Endodermal cell (in vitro differentiated cells): ENCODE data around the gene TIMM21. TPM values are rescaled to one million over a fixed set of nuclear protein-coding genes. Genes with fewer than 3 reads are reported as not detected.

Experiments
- DNase-seq: peaks from one replicate; pipeline ENCODE4 v3.0.0-alpha.2; 2017
- H3K27ac ChIP-seq: 2 replicates; pipeline ENCODE4 v1.5.1; 2013; ENCODE audit warnings: mild to moderate bottlenecking, low read depth, low read length, moderate library complexity
- H3K27me3 ChIP-seq: 2 replicates; pipeline ENCODE4 v1.6.1; 2013; ENCODE audit warnings: mild to moderate bottlenecking, low read length, moderate library complexity; ENCODE audit not compliant: insufficient read depth, control insufficient read depth, poor library complexity, severe bottlenecking
- H3K36me3 ChIP-seq: 2 replicates; pipeline ENCODE4 v1.7.0; 2013; ENCODE audit warnings: mild to moderate bottlenecking, low read length, moderate library complexity; ENCODE audit not compliant: control insufficient read depth, insufficient read depth
- H3K4me1 ChIP-seq: one replicate; pipeline ENCODE4 v1.7.0; 2013; ENCODE audit warnings: low read length; ENCODE audit not compliant: control insufficient read depth, insufficient read depth
- H3K4me3 ChIP-seq: 2 replicates; pipeline ENCODE4 v1.5.1; 2013; ENCODE audit warnings: mild to moderate bottlenecking, low read length, moderate library complexity
- H3K9ac ChIP-seq: 2 replicates; pipeline ENCODE4 v1.6.1; 2013; ENCODE audit warnings: mild to moderate bottlenecking, low read length, moderate library complexity; ENCODE audit not compliant: poor library complexity, severe bottlenecking; ENCODE audit errors: extremely low read depth
- H3K9me3 ChIP-seq: 2 replicates; pipeline ENCODE4 v1.6.1; 2013; ENCODE audit warnings: mild to moderate bottlenecking, low read length, moderate library complexity; ENCODE audit not compliant: control insufficient read depth
- H3K27ac Mint-ChIP-seq: 2 replicates; pipeline ENCODE4 v1.8.0; 2020; ENCODE audit warnings: mixed read lengths
- H3K27me3 Mint-ChIP-seq: 2 replicates; pipeline ENCODE4 v1.8.0; 2021; ENCODE audit warnings: mild to moderate bottlenecking, mixed read lengths; ENCODE audit not compliant: insufficient read depth
- H3K36me3 Mint-ChIP-seq: 2 replicates; pipeline ENCODE4 v1.8.0; 2020; ENCODE audit warnings: low read depth, mixed read lengths
- H3K4me1 Mint-ChIP-seq: 2 replicates; pipeline ENCODE4 v1.8.0; 2020; ENCODE audit warnings: mixed read lengths
- H3K4me3 Mint-ChIP-seq: 2 replicates; pipeline ENCODE4 v1.8.0; 2020; ENCODE audit warnings: mild to moderate bottlenecking, moderate library complexity, mixed read lengths
- H3K9me3 Mint-ChIP-seq: 2 replicates; pipeline ENCODE4 v1.8.0; 2020; ENCODE audit warnings: mild to moderate bottlenecking, mixed read lengths
- CTCF ChIP-seq: fragments of 200-600 bp; sonication (generic); conservative IDR thresholded peaks from 2 replicates; pipeline ENCODE4 v1.5.0; 2021; ENCODE audit warnings: antibody characterized with exemption, mild to moderate bottlenecking
- WGBS, 2 experiments: methylation state at CpG; one replicate each; pipeline versions ENCODE4 v1.1.5 to v1.1.7; 2013; ENCODE audit warnings: missing lambda C conversion rate in 2 of 2, mixed read lengths in 1 of 2; ENCODE audit not compliant: insufficient coverage in 1 of 2, insufficient read length in 1 of 2; 5-methylcytosine and 5-hydroxymethylcytosine counted together
- total RNA-seq, 2 donors: library from RNA; stranded (reverse); fragmentation: NEBNext Ultra II Directional in 1 of 2; extraction: Animal tissue kit (Norgen Biotek cat#: 25700) in 1 of 2; gene quantifications; 2 replicates in 1 of 2; 3 replicates in 1 of 2; pipeline ENCODE4 v1.2.1, GENCODE V29; 2021

The TIMM21 gene
- total RNA-seq, 2 donors from 2014 or later = 28.8 to 30.2 TPM

- Mint-ChIP-seq H3K4me3 (no peak overlapping the region), H3K4me1 (no peaks in the 10 kb centered on the region), H3K9me3 (no peaks in the 10 kb centered on the region), H3K27me3 (no peaks in the 10 kb centered on the region), H3K36me3 (peaks cover 12% of the 10 kb centered on the region), H3K27ac (no peak overlapping the region)
- 92 to 97% methylated on average over 8 to 11 of the region's 11 CpGs for WGBS, 2 experiments
- no peak for DNase-seq
- H3K27me3 ChIP-seq = no peaks in the 10 kb centered on the region
- no peak overlapping the region for H3K27ac ChIP-seq
- H3K36me3 ChIP-seq = peaks cover 28% of the 10 kb centered on the region
- no peak overlapping the region for H3K9ac ChIP-seq
- no peaks in the 10 kb centered on the region for H3K4me1 ChIP-seq
- TF ChIP-seq CTCF = peak; percentile 38
- H3K9me3 ChIP-seq = no peaks in the 10 kb centered on the region
- no peak overlapping the region for H3K4me3 ChIP-seq
Measured at GRCh38 chr18:74163019-74163660, 14.8 kb downstream of the TIMM21 start.

- Mint-ChIP-seq H3K9me3 (no peaks in the 10 kb centered on the region), H3K36me3 (no peaks in the 10 kb centered on the region), H3K4me1 (no peaks in the 10 kb centered on the region), H3K4me3 (no peak overlapping the region), H3K27me3 (peaks cover under 1% of the 10 kb centered on the region), H3K27ac (no peak overlapping the region)
- Histone ChIP-seq H3K36me3 (peaks cover 4% of the 10 kb centered on the region), H3K4me1 (no peaks in the 10 kb centered on the region), H3K4me3 (no peak overlapping the region), H3K27me3 (no peaks in the 10 kb centered on the region), H3K9ac (no peak overlapping the region), H3K9me3 (no peaks in the 10 kb centered on the region), H3K27ac (no peak overlapping the region)
- no peak for DNase-seq
- no peak for TF ChIP-seq CTCF
- WGBS, 2 experiments = 84 to 87% methylated on average over 4 to 7 of the region's 7 CpGs
Measured at GRCh38 chr18:74166386-74166785, 18.1 kb downstream of the TIMM21 start.

GRCh38 chr18:74171910-74172606 lies 23.7 kb downstream of the TIMM21 start:
- H3K9ac ChIP-seq = no peak overlapping the region
- 89 to 95% methylated on average over 11 to 12 of the region's 12 CpGs for WGBS, 2 experiments
- DNase-seq = no peak
- H3K4me3 Mint-ChIP-seq = no peak overlapping the region
- no peaks in the 10 kb centered on the region for H3K9me3 Mint-ChIP-seq
- no peak overlapping the region for H3K4me3 ChIP-seq
- H3K4me1 ChIP-seq = no peaks in the 10 kb centered on the region
- no peaks in the 10 kb centered on the region for H3K9me3 ChIP-seq
- no peak overlapping the region for H3K27ac ChIP-seq
- no peak overlapping the region for H3K27ac Mint-ChIP-seq
- no peaks in the 10 kb centered on the region for H3K36me3 Mint-ChIP-seq
- H3K36me3 ChIP-seq = no peaks in the 10 kb centered on the region
- no peaks in the 10 kb centered on the region for H3K27me3 ChIP-seq
- TF ChIP-seq CTCF = no peak
- peaks cover 10% of the 10 kb centered on the region for H3K27me3 Mint-ChIP-seq
- H3K4me1 Mint-ChIP-seq = no peaks in the 10 kb centered on the region
